ENCODE measurements around the gene BTBD1. TPM values are rescaled to one million over a fixed set of nuclear protein-coding genes. Genes with fewer than 3 reads are reported as not detected.

The BTBD1 gene
- total RNA-seq, 1 experiment from 2014 or later, result 80.0 TPM

DNA sequence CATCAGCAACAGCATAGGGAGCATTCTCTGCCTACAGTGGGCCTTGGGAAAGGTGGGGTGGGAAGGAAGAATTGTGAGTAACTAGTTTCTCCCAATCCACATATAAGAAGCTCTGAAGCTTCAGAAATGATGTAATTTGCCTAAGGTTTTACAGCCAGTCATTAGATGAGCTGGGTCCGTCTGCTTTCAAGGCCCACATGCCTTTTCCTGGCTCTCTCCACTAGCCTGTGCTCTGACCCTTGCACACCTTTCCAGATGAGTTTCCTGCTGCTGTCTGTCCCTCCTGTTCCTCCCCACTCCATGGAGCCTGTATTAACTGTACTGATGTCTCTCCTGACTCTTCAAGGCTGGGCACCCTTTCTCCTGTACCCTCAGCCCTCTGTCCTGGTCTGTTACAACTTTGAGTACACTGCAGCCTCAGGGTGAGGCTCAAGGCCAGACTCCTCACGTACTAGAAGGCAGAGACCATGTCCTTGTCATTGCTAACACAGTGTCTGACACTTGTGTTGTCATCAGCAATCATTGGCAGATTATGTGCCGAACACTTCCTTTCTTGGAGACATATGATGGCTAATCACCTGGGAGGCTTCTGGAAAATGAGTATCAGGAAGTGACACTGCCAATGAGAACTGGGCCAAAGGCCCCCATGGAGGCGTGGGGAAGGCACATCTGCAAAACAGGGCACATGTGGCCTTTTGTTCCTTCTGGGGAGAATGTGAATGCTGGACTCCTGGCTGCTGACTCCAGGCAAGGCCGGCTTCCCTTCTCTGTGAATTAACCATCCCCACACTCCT, 47.0 kb upstream of the BTBD1 start:
- no peaks in the 10 kb centered on the region for H3K4me1 ChIP-seq (ENCODE audit: control insufficient read depth in 1 of 2, insufficient read depth in 2 of 2, low read length in 2 of 2)
- no peaks in the 10 kb centered on the region for H3K36me3 ChIP-seq (ENCODE audit: control insufficient read depth in 1 of 2, insufficient read depth in 2 of 2, low read length in 2 of 2)
- H3K9me3 ChIP-seq (ENCODE audit: control insufficient read depth in 1 of 2, insufficient read depth in 1 of 2, low read depth in 1 of 2, low read length in 2 of 2), result no peaks in the 10 kb centered on the region
- RAD21 ChIA-PET (ENCODE audit: low non-redundant PET in 1 of 2, low total read pairs in 2 of 2, uncharacterized antibody in 2 of 2, unreplicated experiment in 2 of 2), result no interaction called here
- no peaks in the 10 kb centered on the region for H4K20me1 ChIP-seq (ENCODE audit: insufficient read depth)
- intact Hi-C loops (cut with micrococcal nuclease), result no loop called here
- CTCF ChIA-PET, result no interaction called here
- DNase-seq (ENCODE audit: low read depth, low spot score) (no peak), ATAC-seq (no peak)
- H3K9me2 ChIP-seq (ENCODE audit: insufficient read depth), result no peaks in the 10 kb centered on the region
- H3K79me2 ChIP-seq (ENCODE audit: insufficient read depth, low read length), result no peaks in the 10 kb centered on the region
- no peak overlapping the region for H3K27ac ChIP-seq (ENCODE audit: low read depth, low read length)
- H3K9ac ChIP-seq (ENCODE audit: low read length), result no peak overlapping the region
- no peak for TF ChIP-seq JUND (IDR thresholded peaks at IDR 0.05)
- no peak for TF ChIP-seq EZH2phosphoT487 (IDR thresholded peaks at IDR 0.05; ENCODE audit: borderline replicate concordance)
- no peak for TF ChIP-seq CTCF (IDR thresholded peaks at IDR 0.05 in 2 of 3, conservative IDR thresholded peaks at IDR 0.05 in 1 of 3; ENCODE audit: borderline replicate concordance in 1 of 3, insufficient read depth in 1 of 3, low read depth in 2 of 3, low read length in 2 of 3)
- TF ChIP-seq YY1 (IDR thresholded peaks at IDR 0.05; ENCODE audit: extremely low read depth, insufficient replicate concordance, low read depth, low read length), result no peak
- TF ChIP-seq, protein P1, sequence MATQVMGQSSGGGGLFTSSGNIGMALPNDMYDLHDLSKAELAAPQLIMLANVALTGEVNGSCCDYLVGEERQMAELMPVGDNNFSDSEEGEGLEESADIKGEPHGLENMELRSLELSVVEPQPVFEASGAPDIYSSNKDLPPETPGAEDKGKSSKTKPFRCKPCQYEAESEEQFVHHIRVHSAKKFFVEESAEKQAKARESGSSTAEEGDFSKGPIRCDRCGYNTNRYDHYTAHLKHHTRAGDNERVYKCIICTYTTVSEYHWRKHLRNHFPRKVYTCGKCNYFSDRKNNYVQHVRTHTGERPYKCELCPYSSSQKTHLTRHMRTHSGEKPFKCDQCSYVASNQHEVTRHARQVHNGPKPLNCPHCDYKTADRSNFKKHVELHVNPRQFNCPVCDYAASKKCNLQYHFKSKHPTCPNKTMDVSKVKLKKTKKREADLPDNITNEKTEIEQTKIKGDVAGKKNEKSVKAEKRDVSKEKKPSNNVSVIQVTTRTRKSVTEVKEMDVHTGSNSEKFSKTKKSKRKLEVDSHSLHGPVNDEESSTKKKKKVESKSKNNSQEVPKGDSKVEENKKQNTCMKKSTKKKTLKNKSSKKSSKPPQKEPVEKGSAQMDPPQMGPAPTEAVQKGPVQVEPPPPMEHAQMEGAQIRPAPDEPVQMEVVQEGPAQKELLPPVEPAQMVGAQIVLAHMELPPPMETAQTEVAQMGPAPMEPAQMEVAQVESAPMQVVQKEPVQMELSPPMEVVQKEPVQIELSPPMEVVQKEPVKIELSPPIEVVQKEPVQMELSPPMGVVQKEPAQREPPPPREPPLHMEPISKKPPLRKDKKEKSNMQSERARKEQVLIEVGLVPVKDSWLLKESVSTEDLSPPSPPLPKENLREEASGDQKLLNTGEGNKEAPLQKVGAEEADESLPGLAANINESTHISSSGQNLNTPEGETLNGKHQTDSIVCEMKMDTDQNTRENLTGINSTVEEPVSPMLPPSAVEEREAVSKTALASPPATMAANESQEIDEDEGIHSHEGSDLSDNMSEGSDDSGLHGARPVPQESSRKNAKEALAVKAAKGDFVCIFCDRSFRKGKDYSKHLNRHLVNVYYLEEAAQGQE (IDR thresholded peaks at IDR 0.05; ENCODE audit: low read depth), result no peak
- no peak for TF ChIP-seq SIN3A (IDR thresholded peaks at IDR 0.05; ENCODE audit: low read depth)
- TF ChIP-seq ATF3 (IDR thresholded peaks at IDR 0.05), result no peak
- TF ChIP-seq RAD21 (IDR thresholded peaks at IDR 0.05; ENCODE audit: low read depth), result no peak
- no peak for TF ChIP-seq EZH2 (IDR thresholded peaks at IDR 0.05)
- TF ChIP-seq CBX3 (IDR thresholded peaks at IDR 0.05; ENCODE audit: low read depth), result no peak
- TF ChIP-seq, protein P2, sequence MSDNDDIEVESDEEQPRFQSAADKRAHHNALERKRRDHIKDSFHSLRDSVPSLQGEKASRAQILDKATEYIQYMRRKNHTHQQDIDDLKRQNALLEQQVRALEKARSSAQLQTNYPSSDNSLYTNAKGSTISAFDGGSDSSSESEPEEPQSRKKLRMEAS (IDR thresholded peaks at IDR 0.05), result no peak
- TF ChIP-seq ZFX (IDR thresholded peaks at IDR 0.05), result no peak
- TF ChIP-seq, protein P3, sequence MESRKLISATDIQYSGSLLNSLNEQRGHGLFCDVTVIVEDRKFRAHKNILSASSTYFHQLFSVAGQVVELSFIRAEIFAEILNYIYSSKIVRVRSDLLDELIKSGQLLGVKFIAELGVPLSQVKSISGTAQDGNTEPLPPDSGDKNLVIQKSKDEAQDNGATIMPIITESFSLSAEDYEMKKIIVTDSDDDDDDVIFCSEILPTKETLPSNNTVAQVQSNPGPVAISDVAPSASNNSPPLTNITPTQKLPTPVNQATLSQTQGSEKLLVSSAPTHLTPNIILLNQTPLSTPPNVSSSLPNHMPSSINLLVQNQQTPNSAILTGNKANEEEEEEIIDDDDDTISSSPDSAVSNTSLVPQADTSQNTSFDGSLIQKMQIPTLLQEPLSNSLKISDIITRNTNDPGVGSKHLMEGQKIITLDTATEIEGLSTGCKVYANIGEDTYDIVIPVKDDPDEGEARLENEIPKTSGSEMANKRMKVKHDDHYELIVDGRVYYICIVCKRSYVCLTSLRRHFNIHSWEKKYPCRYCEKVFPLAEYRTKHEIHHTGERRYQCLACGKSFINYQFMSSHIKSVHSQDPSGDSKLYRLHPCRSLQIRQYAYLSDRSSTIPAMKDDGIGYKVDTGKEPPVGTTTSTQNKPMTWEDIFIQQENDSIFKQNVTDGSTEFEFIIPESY (IDR thresholded peaks at IDR 0.05; ENCODE audit: extremely low read depth, insufficient replicate concordance, low read length), result no peak
- TF ChIP-seq ELF1 (IDR thresholded peaks at IDR 0.05; ENCODE audit: borderline replicate concordance, low read depth), result no peak
- no peak for TF ChIP-seq FOSL1 (IDR thresholded peaks at IDR 0.05; ENCODE audit: low read depth)
- no peak for TF ChIP-seq POLR2A (IDR thresholded peaks at IDR 0.05; ENCODE audit: borderline replicate concordance, extremely low read depth, insufficient read depth, insufficient read length)
- no peak for TF ChIP-seq POLR2AphosphoS5 (IDR thresholded peaks at IDR 0.05; ENCODE audit: low read depth, low read length)
- TF ChIP-seq SRF (IDR thresholded peaks at IDR 0.05; ENCODE audit: low read depth), result no peak
- no peak for TF ChIP-seq CEBPB (IDR thresholded peaks at IDR 0.05; ENCODE audit: low read depth)
- no peak for TF ChIP-seq EGR1 (IDR thresholded peaks at IDR 0.05; ENCODE audit: low read depth)
- no peaks in the 10 kb centered on the region; the same call in 1 of the 2 replicates for H3K27me3 ChIP-seq (ENCODE audit: insufficient read depth, low read length)
- no TSS peak for BruUV-seq (replicated peaks)
- POLR2A ChIA-PET, result no interaction called here
- H3K4me2 ChIP-seq (ENCODE audit: low read length), result no peak overlapping the region
- H3K4me3 ChIP-seq (replicated peaks in 1 of 2; ENCODE audit: low read depth in 1 of 2, low read length in 2 of 2), result no peak overlapping the region
- no peak overlapping the region for H2AFZ ChIP-seq (ENCODE audit: low read depth, low read length, poor library complexity, severe bottlenecking)

All from HCT116 (cell line).